ENCODE results near the gene EP300. TPM values are rescaled to one million over a fixed set of nuclear protein-coding genes. Genes with fewer than 3 reads are reported as not detected.
A peak's percentile ranks its signal among the peaks of the same experiment; 100 is the strongest.

Gene EP300
- total RNA-seq, 1 donor from 2014 or later = 89.2 TPM

DNA sequence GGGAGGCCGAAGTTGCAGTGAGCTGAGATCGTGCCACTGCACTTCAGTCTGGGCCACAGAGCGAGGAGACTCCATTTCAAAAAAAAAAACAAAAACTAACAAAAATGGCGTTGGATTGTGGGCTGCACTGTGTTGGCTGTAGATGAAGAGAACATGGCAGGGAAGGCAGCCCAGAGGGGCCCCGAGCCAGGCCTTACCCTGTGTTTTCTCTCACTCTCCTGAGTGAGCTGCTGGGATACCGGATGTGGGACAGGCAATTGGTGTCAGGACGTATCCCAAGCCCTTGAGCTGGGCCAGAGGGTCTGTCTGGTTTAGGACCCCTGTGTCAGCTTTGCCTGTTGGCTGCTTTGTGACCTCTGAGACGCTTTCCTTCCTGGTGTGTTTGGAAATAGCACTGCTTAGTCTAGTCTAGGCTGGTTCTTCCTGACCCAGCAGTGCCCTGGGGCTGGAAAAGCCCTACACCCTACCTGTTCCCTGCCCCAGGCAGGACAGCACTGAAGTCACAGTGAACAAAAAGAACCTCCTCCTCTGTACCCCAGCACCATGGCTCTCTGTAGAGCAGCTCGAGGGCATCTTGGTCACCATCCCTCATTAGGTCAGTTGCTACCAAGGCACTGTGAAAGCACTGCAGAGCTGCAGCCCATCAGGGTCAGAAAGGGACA, 130.6 kb downstream of the EP300 start:
- Mint-ChIP-seq H3K36me3 (ENCODE audit: low read depth) (peaks cover 2% of the 10 kb centered on the region), H3K27ac (ENCODE audit: unreplicated experiment) (peak overlapping the region; percentile 50), H3K9me3 (no peaks in the 10 kb centered on the region), H3K4me3 (no peak overlapping the region), H3K27me3 (ENCODE audit: low read depth) (no peaks in the 10 kb centered on the region), H3K4me1 (peaks cover 3% of the 10 kb centered on the region)
- no peak for TF ChIP-seq CTCF (conservative IDR thresholded peaks at IDR 0.05)
- DNase-seq (ENCODE audit: low read depth, low spot score) = no peak

DNA sequence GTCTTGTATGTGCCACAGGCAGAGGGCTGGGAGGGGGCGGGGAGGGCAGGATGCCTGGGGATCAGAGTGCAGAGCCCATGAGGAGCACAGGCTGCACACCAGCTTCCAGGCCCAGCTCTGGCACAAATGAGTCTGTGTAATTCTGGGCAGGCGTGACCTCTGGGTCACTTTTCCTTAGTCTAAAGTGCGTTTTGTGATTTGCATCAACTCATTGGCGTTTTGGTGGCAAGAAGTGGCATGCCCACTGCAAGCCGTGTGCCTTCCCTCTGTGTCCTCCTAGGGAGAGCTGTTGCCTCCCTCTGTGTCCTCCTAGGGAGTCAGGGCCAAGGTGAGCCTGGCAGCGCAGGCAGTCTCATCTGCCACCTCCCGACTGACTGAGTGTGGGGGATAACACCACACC, 131.1 kb downstream of the EP300 start:
- H3K4me3 Mint-ChIP-seq = no peak overlapping the region

DNA sequence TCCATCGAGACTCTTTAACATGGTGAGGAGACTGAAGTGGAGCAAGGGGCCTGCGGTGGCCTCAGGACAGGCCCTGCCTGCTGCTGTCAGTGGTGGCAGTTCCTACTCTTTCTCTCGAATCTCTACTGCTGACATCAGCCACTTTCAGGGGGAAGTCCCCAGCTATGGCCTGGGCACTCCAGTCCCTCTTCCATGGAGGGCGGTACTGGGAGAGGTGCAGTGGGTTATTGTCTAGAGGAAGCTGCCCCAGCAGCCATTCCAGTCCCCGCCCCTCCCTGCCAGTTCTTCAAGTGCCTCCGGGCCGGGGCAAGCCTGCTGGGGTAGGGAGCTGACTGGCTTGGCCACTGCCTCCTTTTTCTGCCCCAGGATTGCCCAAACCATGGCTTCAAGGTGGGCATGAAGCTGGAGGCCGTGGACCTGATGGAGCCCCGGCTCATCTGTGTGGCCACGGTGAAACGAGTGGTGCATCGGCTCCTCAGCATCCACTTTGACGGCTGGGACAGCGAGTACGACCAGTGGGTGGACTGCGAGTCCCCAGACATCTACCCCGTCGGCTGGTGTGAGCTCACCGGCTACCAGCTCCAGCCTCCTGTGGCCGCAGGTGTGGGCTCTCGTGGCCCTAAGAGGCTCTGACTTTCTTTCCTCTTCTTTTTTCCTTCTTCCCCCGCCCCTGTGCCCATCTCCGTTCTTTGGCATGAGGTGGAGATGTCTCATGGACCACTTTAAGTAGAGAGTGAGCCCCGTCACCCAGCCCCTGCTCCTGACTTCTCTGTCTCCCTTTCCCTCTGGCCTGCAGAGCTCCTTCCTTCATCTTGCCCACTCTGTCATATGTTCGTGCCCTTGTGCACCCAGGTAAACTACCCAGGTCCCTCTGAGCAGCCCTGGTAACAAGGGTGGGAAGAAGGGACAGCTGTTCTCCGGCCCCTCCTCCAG, 134.6 kb downstream of the EP300 start:
- Mint-ChIP-seq H3K9me3 (no peaks in the 10 kb centered on the region), H3K36me3 (ENCODE audit: low read depth) (no peaks in the 10 kb centered on the region), H3K4me1 (no peaks in the 10 kb centered on the region), H3K27ac (ENCODE audit: unreplicated experiment) (peak overlapping the region; percentile 89), H3K4me3 (no peak overlapping the region), H3K27me3 (ENCODE audit: low read depth) (no peaks in the 10 kb centered on the region)
- no peak for DNase-seq (ENCODE audit: low read depth, low spot score)
- TF ChIP-seq CTCF (conservative IDR thresholded peaks at IDR 0.05) = no peak

More for the DNA sequence above, 131.1 kb downstream of the EP300 start:
- Mint-ChIP-seq H3K27me3 (ENCODE audit: low read depth) (no peaks in the 10 kb centered on the region), H3K27ac (ENCODE audit: unreplicated experiment) (no peak overlapping the region), H3K9me3 (no peaks in the 10 kb centered on the region), H3K4me1 (no peaks in the 10 kb centered on the region), H3K36me3 (ENCODE audit: low read depth) (peaks cover 2% of the 10 kb centered on the region)
- TF ChIP-seq CTCF (conservative IDR thresholded peaks at IDR 0.05) = no peak
- no peak for DNase-seq (ENCODE audit: low read depth, low spot score)

DNA sequence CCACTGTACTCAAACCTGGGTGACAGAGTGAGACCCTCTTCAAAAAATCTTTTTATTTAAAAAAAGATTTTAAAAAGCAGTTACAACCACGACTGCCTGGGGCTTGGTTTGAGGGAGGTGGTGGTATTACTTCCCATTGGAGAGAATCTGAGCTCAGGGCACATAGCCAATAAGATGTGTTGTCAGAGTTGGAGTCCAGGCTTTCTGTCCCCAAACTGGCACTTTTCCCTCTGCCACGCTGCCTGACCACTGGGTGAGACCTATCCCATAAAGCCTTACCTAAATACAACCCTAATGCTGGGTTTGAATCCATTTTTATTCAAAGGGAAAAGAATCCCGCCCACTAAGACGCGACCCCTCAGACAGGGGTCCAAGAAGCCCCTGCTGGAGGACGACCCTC, 136.8 kb downstream of the EP300 start:
- no peaks in the 10 kb centered on the region for H3K27me3 Mint-ChIP-seq (ENCODE audit: low read depth)

More for the DNA sequence above, 136.8 kb downstream of the EP300 start:
- H3K27ac Mint-ChIP-seq (ENCODE audit: unreplicated experiment) = no peak overlapping the region
- no peak for TF ChIP-seq CTCF (conservative IDR thresholded peaks at IDR 0.05)
- no peaks in the 10 kb centered on the region for H3K4me1 Mint-ChIP-seq
- DNase-seq (ENCODE audit: low read depth, low spot score) = no peak
- no peaks in the 10 kb centered on the region for H3K36me3 Mint-ChIP-seq (ENCODE audit: low read depth)
- H3K4me3 Mint-ChIP-seq = no peak overlapping the region
- no peaks in the 10 kb centered on the region for H3K9me3 Mint-ChIP-seq

Other genes starting within 250 kb of the EP300 start
- 303 and 321 TPM in 2 replicates for gene ST13, start 236.0 kb upstream of the EP300 start, total RNA-seq
- 34.7 and 37.0 TPM in 2 replicates for gene XPNPEP3, start 235.4 kb upstream of the EP300 start, total RNA-seq
- gene DNAJB7, start 230.5 kb upstream of the EP300 start, total RNA-seq = not detected in 2 replicates
- gene RBX1, start 141.2 kb upstream of the EP300 start, total RNA-seq = 75.5 and 78.7 TPM in 2 replicates
- gene L3MBTL2, start 112.7 kb downstream of the EP300 start, total RNA-seq = 30.6 and 32.3 TPM in 2 replicates
- 0.61 and 1.8 TPM in 2 replicates for gene CHADL, start 148.3 kb downstream of the EP300 start, total RNA-seq
- 118 and 121 TPM in 2 replicates for gene RANGAP1, start 193.6 kb downstream of the EP300 start, total RNA-seq
- 83.8 and 84.3 TPM in 2 replicates for gene ZC3H7B, start 208.9 kb downstream of the EP300 start, total RNA-seq